NCI-H1436 (cell line): ENCODE results near the gene ASTN2.
A peak's percentile ranks its signal among the peaks of the same experiment; 100 is the strongest.
"Not testable (repeated sequence)": the region's sequence is repeated elsewhere in the genome, so short reads cannot be mapped to it uniquely, and the experiment has no call there.

ENCODE experiments used
- DNase-seq: peaks from one replicate; lab custom pipeline; 2025; lab: John Stamatoyannopoulos, UW

The ASTN2 gene

GRCh38 chr9:117074784-117075520 lies 339.9 kb downstream of the ASTN2 start:
- no peak for DNase-seq

GRCh38 chr9:117074342-117074662 lies 340.6 kb downstream of the ASTN2 start:
- DNase-seq = no peak

GRCh38 chr9:117073539-117074341 lies 341.1 kb downstream of the ASTN2 start:
- DNase-seq = peak; percentile 36

- DNase-seq = no peak
Observed at GRCh38 chr9:117073071-117073470, 341.8 kb downstream of the ASTN2 start.

- no peak for DNase-seq
Observed at GRCh38 chr9:117072216-117072615, 342.6 kb downstream of the ASTN2 start.

GRCh38 chr9:117071673-117072207 lies 343.1 kb downstream of the ASTN2 start:
- DNase-seq = not testable (repeated sequence)

GRCh38 chr9:117063721-117064471 lies 351.0 kb downstream of the ASTN2 start:
- DNase-seq = no peak

- no peak for DNase-seq
Observed at GRCh38 chr9:117060963-117061362, 353.9 kb downstream of the ASTN2 start.

GRCh38 chr9:117050007-117050406 lies 364.9 kb downstream of the ASTN2 start:
- DNase-seq = no peak

GRCh38 chr9:117046666-117047327 lies 368.1 kb downstream of the ASTN2 start:
- DNase-seq = no peak

- no peak for DNase-seq
Observed at GRCh38 chr9:117044241-117044640, 370.6 kb downstream of the ASTN2 start.

- DNase-seq = no peak
Observed at GRCh38 chr9:117043159-117043558, 371.7 kb downstream of the ASTN2 start.

GRCh38 chr9:117035546-117035945 lies 379.3 kb downstream of the ASTN2 start:
- DNase-seq = no peak

- DNase-seq = no peak
Observed at GRCh38 chr9:117034866-117035265, 380.0 kb downstream of the ASTN2 start.

- DNase-seq = no peak
Observed at GRCh38 chr9:117030254-117030768, 384.5 kb downstream of the ASTN2 start.

- DNase-seq = no peak
Observed at GRCh38 chr9:117029341-117029740, 385.5 kb downstream of the ASTN2 start.

- DNase-seq = no peak
Observed at GRCh38 chr9:117028103-117028858, 386.6 kb downstream of the ASTN2 start.

- DNase-seq = no peak
Observed at GRCh38 chr9:117021906-117022305, 393.0 kb downstream of the ASTN2 start.

GRCh38 chr9:117018966-117019617 lies 395.8 kb downstream of the ASTN2 start:
- no peak for DNase-seq

- DNase-seq = no peak
Observed at GRCh38 chr9:117017414-117017985, 397.4 kb downstream of the ASTN2 start.
